Activated naive CD4-positive, alpha-beta T cell treated with anti-CD3 and anti-CD28 coated beads for 36 hours (primary cell): ENCODE results near the gene DSCAM. TPM values are rescaled to one million over a fixed set of nuclear protein-coding genes. Genes with fewer than 3 reads are reported as not detected.
"Not testable (repeated sequence)": the region's sequence is repeated elsewhere in the genome, so short reads cannot be mapped to it uniquely, and the experiment has no call there.

Experiments
- CTCF ChIA-PET: fragments of 350-600 bp; sonication (Branson Sonifier 250); formaldehyde crosslinking; loops from one replicate; lab custom pipeline; 2021; ENCODE audit warnings: antibody characterized with exemption; lab: Charles Lee
- DNase-seq: peaks from one replicate; pipeline ENCODE4 v3.0.0-alpha.2; 2020
- H3K27ac Mint-ChIP-seq: one replicate; pipeline ENCODE4 v1.8.0; 2021; ENCODE audit warnings: mild to moderate bottlenecking, mixed read lengths
- H3K27me3 Mint-ChIP-seq: one replicate; pipeline ENCODE4 v1.8.0; 2021; ENCODE audit warnings: low read depth, mixed read lengths
- H3K36me3 Mint-ChIP-seq: one replicate; pipeline ENCODE4 v1.8.0; 2021; ENCODE audit warnings: low read depth, mixed read lengths
- H3K4me1 Mint-ChIP-seq: one replicate; pipeline ENCODE4 v1.8.0; 2021; ENCODE audit warnings: low read depth, mixed read lengths
- H3K4me3 Mint-ChIP-seq: one replicate; pipeline ENCODE4 v1.8.0; 2021; ENCODE audit warnings: mild to moderate bottlenecking, moderate library complexity, mixed read lengths
- H3K9me3 Mint-ChIP-seq: one replicate; pipeline ENCODE4 v1.8.0; 2021; ENCODE audit warnings: mixed read lengths
- intact Hi-C: fragments of 100-400 bp; cut with micrococcal nuclease; formaldehyde crosslinking; loops from one replicate; pipeline ENCODE4 v1.15.1; 2023
- total RNA-seq, 2 experiments: library from RNA; stranded (reverse); gene quantifications; one replicate each; pipeline ENCODE4 v1.2.3, GENCODE V29; 2021

Gene DSCAM
- total RNA-seq, 2 experiments from 2014 or later: not detected

GRCh38 chr21:40270047-40270446 is 576.9 kb downstream of the DSCAM start:
- Mint-ChIP-seq H3K4me3 (no peak overlapping the region), H3K27me3 (no peaks in the 10 kb centered on the region), H3K36me3 (no peaks in the 10 kb centered on the region), H3K9me3 (no peaks in the 10 kb centered on the region), H3K4me1 (no peaks in the 10 kb centered on the region), H3K27ac (no peak overlapping the region)
- no peak for DNase-seq
- intact Hi-C loops: no loop called here
- CTCF ChIA-PET: no interaction called here

DNA sequence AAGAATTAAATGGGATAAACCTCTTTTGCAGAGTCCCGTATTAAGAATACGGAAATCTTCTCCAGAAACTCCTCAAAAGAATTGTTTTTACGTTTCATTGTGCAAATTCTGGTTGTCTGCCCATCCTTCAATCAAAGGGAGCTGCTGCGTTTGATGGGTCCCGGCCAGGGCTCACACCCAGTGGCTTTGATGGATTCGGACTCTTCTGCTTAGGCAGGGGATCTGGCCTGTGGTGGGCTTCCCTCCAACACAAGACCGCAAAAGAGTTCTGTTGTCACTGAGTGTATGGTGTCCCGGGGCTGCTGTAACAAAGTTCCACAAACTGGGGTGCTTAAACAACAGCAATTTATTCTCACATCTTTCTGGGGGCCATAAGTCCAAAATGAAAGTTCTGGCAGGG is 577.7 kb downstream of the DSCAM start:
- no peak overlapping the region for H3K4me3 Mint-ChIP-seq
- H3K4me1 Mint-ChIP-seq: no peaks in the 10 kb centered on the region

DNA sequence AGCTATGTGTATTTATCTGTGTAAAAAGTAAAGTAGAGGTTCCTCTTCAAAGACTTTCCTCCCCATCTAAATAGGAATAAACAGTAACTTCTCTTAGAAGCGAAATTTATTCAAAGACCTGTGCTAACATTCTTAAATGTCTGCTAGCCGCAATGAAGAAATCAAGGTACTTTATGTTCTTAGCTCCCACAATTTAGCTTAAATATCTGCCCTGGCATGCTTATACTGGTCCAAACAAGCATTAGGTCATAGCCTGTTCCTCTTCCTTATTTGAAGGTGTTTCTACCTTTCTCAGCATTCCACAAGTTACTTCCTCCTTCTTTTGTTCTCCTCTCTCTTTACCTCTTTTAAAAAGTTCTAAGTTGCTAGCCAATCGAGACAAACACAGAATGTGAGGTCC is 588.5 kb downstream of the DSCAM start:
- H3K27ac Mint-ChIP-seq, H3K4me1 Mint-ChIP-seq, H3K36me3 Mint-ChIP-seq, CTCF ChIA-PET, intact Hi-C loops, DNase-seq, H3K9me3 Mint-ChIP-seq, H3K4me3 Mint-ChIP-seq, H3K27me3 Mint-ChIP-seq: not testable (repeated sequence)

More for the DNA sequence above, 577.7 kb downstream of the DSCAM start:
- Mint-ChIP-seq H3K9me3 (no peaks in the 10 kb centered on the region), H3K27ac (no peak overlapping the region), H3K27me3 (no peaks in the 10 kb centered on the region), H3K36me3 (no peaks in the 10 kb centered on the region)
- DNase-seq: no peak
- CTCF ChIA-PET: no interaction called here
- intact Hi-C loops: no loop called here

DNA sequence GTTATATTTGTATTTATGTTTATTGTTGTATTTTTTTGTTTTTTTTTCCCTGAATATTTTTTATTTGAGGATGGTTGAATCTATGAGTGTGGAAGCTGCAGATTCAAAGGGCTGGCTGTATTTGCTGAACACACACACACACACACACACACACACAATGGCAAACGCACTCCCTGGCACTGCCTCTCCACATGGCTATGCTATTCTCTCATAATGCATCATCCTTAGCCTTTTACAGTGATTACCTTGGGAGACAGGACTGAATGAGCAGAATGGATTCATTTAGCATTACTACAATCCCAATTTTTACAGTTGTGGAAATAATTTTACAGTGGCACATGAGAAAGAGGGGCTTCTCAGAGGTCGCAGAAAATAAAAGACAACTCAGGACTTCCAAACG is 589.6 kb downstream of the DSCAM start:
- no peak for DNase-seq
- Mint-ChIP-seq H3K4me1 (no peaks in the 10 kb centered on the region), H3K27ac (no peak overlapping the region), H3K36me3 (no peaks in the 10 kb centered on the region), H3K9me3 (peaks cover 4% of the 10 kb centered on the region), H3K27me3 (peaks cover 4% of the 10 kb centered on the region), H3K4me3 (no peak overlapping the region)
- CTCF ChIA-PET: no interaction called here
- intact Hi-C loops: no loop called here

DNA sequence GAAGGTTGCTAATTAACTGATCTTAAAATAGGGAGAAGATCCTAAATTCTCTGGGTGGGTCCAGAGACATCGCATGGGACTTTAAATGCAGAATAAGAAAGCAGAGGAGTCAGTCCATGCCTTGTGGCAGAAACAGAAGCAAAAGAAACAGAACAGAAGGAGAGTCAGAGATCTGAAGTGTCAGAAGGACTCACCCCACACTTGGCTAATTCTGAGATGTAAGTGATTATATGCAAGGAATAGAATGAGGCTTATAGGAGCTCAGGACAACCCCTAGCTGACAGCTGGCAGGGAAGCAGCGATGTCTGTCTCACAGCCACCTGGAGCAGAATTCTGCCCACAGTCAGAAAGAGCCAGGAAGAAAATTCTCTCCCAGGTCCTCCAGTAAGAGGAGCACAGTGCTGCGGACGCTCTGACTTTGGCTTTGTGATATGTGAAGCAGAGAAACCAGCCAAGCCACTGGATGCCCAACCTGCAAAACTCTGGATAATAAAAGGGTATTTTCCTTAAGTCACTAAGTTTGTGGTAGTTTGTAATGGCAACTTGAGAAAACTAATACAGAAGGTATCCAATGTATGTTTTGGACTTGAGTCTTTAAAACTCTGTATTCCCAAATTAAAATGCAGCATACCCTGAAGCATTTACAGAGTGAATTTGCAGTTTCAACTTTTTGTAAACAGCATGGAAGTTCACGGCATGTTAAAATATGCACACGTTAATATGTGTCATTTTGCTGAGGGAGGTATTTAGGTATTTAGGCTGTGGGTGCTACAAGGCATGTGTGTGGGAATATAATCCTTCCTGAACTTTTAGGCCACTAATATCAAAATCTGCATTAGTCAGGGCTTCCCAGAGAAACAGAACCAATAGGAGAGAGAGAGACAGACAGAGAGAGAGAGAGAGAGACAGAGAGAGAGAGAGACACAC is 591.2 kb downstream of the DSCAM start:
- H3K27ac Mint-ChIP-seq: no peak overlapping the region
- CTCF ChIA-PET: no interaction called here
- no peak overlapping the region for H3K4me3 Mint-ChIP-seq
- no peak for DNase-seq
- H3K4me1 Mint-ChIP-seq: no peaks in the 10 kb centered on the region
- intact Hi-C loops: no loop called here
- H3K27me3 Mint-ChIP-seq: peaks cover 3% of the 10 kb centered on the region
- H3K9me3 Mint-ChIP-seq: peaks cover 6% of the 10 kb centered on the region
- no peaks in the 10 kb centered on the region for H3K36me3 Mint-ChIP-seq

- intact Hi-C loops: no loop called here
- Mint-ChIP-seq H3K4me3 (no peak overlapping the region), H3K4me1 (no peaks in the 10 kb centered on the region), H3K27ac (no peak overlapping the region), H3K9me3 (peaks cover 9% of the 10 kb centered on the region), H3K27me3 (peaks cover 3% of the 10 kb centered on the region), H3K36me3 (no peaks in the 10 kb centered on the region)
- CTCF ChIA-PET: no interaction called here
- no peak for DNase-seq
These were observed 592.2 kb downstream of the DSCAM start for GRCh38 chr21:40254540-40255465.

- Mint-ChIP-seq H3K9me3 (peaks cover 16% of the 10 kb centered on the region), H3K27me3 (peaks cover 3% of the 10 kb centered on the region), H3K4me1 (no peaks in the 10 kb centered on the region), H3K4me3 (no peak overlapping the region), H3K27ac (no peak overlapping the region), H3K36me3 (no peaks in the 10 kb centered on the region)
- CTCF ChIA-PET: no interaction called here
- intact Hi-C loops: no loop called here
- no peak for DNase-seq
These were observed 593.8 kb downstream of the DSCAM start for GRCh38 chr21:40253112-40253511.

DNA sequence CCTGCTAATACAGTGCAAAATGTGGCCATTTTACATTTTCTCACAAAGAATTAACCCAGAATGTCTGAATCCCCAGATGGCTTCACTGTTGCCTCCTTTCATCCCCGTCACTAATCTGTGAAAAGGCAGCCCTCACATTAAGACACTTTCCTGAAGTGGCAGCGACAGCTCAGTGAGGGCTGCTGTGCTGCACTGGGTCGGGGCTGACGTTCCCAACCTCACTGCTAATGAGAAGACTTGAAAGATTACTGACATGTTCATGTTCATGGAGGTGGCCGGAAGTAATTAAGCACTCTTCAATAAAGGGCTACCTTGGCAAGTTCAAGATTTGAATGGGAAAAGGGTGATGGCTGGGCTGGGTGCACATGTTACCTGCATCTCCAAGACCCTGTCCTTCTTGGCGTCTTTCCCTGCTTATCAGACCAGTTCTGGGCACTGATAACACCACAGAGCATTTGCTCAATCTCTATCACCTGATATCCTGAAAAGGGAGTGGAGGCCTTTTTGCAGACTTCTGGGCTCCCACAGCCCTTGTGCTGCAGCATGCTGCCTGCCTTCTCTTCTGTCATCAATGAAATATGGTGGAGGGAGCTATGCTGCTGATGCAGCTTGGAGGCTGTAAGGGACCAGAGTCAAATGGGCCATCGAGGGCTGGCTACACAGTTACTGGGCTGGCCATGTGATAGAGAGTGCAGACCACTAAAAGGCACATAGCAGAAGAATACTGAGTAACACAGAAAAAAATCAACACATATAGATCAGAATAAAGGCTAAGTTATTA is 596.3 kb downstream of the DSCAM start:
- Mint-ChIP-seq H3K27ac (no peak overlapping the region), H3K4me3 (no peak overlapping the region), H3K36me3 (no peaks in the 10 kb centered on the region), H3K27me3 (peaks cover 3% of the 10 kb centered on the region), H3K4me1 (no peaks in the 10 kb centered on the region), H3K9me3 (peaks cover 24% of the 10 kb centered on the region)
- DNase-seq: no peak
- intact Hi-C loops: no loop called here
- CTCF ChIA-PET: no interaction called here

DNA sequence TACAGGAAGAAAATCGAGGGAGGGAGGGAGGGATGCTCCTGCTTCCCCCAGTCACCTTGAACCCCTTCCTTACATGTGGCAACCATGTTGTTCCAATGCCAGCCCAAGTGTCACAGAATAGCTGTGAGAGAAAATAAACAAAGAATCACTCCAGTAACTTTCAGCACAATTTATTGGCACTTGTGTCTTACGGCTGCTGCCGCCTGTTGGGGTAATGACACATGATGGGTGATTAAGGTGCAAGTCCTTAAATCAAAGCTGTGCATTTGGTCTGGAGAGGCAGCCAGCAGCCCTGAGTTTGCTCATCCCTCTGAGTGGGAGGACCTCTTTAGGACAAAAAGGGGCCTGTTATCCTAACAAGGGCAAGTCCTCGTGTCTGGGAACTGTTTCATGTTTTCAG is 602.0 kb downstream of the DSCAM start:
- peaks cover 2% of the 10 kb centered on the region for H3K27me3 Mint-ChIP-seq
- intact Hi-C loops: no loop called here
- H3K4me3 Mint-ChIP-seq: no peak overlapping the region
- no peak for DNase-seq
- no peak overlapping the region for H3K27ac Mint-ChIP-seq
- no peaks in the 10 kb centered on the region for H3K4me1 Mint-ChIP-seq
- H3K36me3 Mint-ChIP-seq: no peaks in the 10 kb centered on the region
- CTCF ChIA-PET: no interaction called here
- H3K9me3 Mint-ChIP-seq: peaks cover 18% of the 10 kb centered on the region

DNA sequence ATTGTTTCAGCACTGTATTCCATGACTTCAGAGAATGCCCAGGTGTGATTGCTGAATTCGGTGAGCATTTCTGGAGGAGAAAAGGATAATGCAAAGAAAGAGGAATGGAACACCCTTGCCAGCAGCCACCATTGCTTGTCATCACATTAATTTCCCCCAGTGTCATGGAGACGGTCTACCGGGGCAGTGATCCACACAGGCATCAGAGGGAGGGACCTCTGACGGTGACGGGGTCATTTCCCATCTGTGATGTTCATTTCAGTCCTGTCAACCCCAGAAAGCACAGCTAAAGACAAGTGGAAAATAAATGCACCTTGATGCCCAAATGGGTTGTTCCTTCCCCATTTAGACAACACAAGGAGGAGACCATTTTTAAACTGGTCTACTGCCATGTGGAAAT is 603.3 kb downstream of the DSCAM start:
- DNase-seq: no peak
- Mint-ChIP-seq H3K36me3 (no peaks in the 10 kb centered on the region), H3K27ac (no peak overlapping the region), H3K4me3 (no peak overlapping the region), H3K9me3 (peaks cover 15% of the 10 kb centered on the region), H3K4me1 (no peaks in the 10 kb centered on the region), H3K27me3 (peaks cover 2% of the 10 kb centered on the region)
- intact Hi-C loops: no loop called here
- CTCF ChIA-PET: no interaction called here

DNA sequence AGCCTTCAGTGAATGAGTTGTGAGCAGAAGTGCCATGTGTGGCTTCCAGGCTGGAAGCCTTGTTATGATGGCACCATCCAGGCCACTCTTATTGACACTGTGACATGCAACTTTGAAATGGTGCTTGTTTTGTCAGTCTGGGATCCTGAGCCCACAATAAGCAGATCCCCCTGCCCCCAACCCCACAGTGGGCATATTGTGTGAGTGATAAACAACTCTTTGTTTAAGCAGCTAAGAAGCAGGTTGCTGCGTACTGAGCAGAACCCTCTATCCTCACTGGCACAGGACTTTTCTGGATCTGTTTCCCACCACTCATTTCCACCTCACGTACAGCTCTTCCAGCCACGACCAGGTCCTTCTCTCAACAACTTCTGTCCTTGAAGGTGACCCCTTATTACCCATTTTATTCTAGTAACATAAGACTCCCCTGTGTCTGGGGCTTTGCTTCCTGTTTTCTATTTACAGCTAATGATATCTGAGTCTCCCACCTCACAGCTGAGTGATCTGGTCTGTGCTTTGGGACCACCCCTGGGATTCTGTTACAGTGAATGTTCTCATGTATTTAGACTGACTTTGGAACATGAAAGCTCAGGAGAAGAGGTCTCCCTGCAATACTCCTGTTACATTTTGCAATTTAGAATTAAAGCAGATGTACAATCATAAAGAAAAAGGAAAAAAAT is 604.2 kb downstream of the DSCAM start:
- CTCF ChIA-PET: no interaction called here
- intact Hi-C loops: no loop called here
- no peak for DNase-seq
- H3K36me3 Mint-ChIP-seq: no peaks in the 10 kb centered on the region
- H3K9me3 Mint-ChIP-seq: peaks cover 10% of the 10 kb centered on the region
- no peak overlapping the region for H3K4me3 Mint-ChIP-seq
- H3K27me3 Mint-ChIP-seq: peaks cover 2% of the 10 kb centered on the region
- H3K4me1 Mint-ChIP-seq: no peaks in the 10 kb centered on the region
- no peak overlapping the region for H3K27ac Mint-ChIP-seq

DNA sequence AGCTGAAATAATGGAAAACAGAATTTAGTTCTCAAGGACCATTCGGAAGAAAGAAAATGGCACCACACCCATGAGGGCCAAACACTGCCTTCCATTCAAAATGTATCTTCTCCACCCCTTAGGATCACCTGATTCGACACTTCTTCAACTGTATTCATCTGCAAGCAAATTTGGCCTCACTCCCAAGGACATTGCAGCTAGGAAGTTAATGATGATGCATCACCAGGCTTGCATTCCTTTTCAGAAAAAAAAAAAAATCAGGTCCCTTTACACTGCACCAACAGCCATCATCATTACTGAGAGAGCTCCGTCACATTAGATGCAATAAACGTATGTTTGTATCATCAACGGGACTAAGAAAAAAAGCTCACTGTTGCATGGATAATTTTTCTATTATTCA is 611.4 kb downstream of the DSCAM start:
- no peak for DNase-seq
- Mint-ChIP-seq H3K9me3 (peaks cover 3% of the 10 kb centered on the region), H3K4me1 (no peaks in the 10 kb centered on the region), H3K27ac (no peak overlapping the region), H3K4me3 (no peak overlapping the region), H3K36me3 (no peaks in the 10 kb centered on the region), H3K27me3 (peaks cover 3% of the 10 kb centered on the region)
- CTCF ChIA-PET: no interaction called here
- intact Hi-C loops: no loop called here
